SK-N-SH treated with all-trans-retinoic acid at 6 μM for 48 hours (cell line): Measurements from ENCODE around the gene ARL4C.

Experiments used
- ATAC-seq: fragments of 200-7000 bp; cut with Tn5 transposase; 3 replicates; pipeline ENCODE4 v1.9.1; 2020; ENCODE audit warnings: mild to moderate bottlenecking, moderate library complexity
- ARNTL ChIP-seq: fragments of 450-650 bp; formaldehyde crosslinking; IDR thresholded peaks from 2 replicates; pipeline ENCODE4 v1.5.0; 2020; ENCODE audit warnings: low read depth, mild to moderate bottlenecking, moderate library complexity, borderline replicate concordance
- BACH2 ChIP-seq: fragments of 250-450 bp; sonication (Bioruptor Pico); IDR thresholded peaks from 2 replicates; pipeline ENCODE4 v1.9.0; 2021; ENCODE audit warnings: mild to moderate bottlenecking, borderline replicate concordance
- CSDC2 ChIP-seq: fragments of 250-450 bp; sonication (Bioruptor Pico); IDR thresholded peaks from 2 replicates; pipeline ENCODE4 v1.5.0; 2020; ENCODE audit warnings: mild to moderate bottlenecking, moderate library complexity
- CSRNP3 ChIP-seq: fragments of 250-450 bp; sonication (Bioruptor Pico); IDR thresholded peaks from 2 replicates; pipeline ENCODE4 v1.5.1; 2021; ENCODE audit warnings: mild to moderate bottlenecking, moderate library complexity
- ESRRG ChIP-seq: fragments of 250-450 bp; sonication (Bioruptor Pico); IDR thresholded peaks from 2 replicates; pipeline ENCODE4 v1.6.1; 2021; ENCODE audit warnings: mild to moderate bottlenecking
- GLIS3 ChIP-seq: fragments of 250-450 bp; sonication (Bioruptor Pico); IDR thresholded peaks from 2 replicates; pipeline ENCODE4 v1.5.0; 2020; ENCODE audit warnings: mild to moderate bottlenecking, moderate library complexity
- ISL1 ChIP-seq: fragments of 250-450 bp; sonication (Bioruptor Pico); IDR thresholded peaks from 2 replicates; pipeline ENCODE4 v2.1.2; 2022; ENCODE audit warnings: mild to moderate bottlenecking, moderate library complexity
- OSR1 ChIP-seq: fragments of 250-450 bp; sonication (Bioruptor Pico); IDR thresholded peaks from 2 replicates; pipeline ENCODE4 v1.8.0; 2022; ENCODE audit warnings: moderate library complexity, mild to moderate bottlenecking, inconsistent platforms
- POU6F1 ChIP-seq: fragments of 250-450 bp; sonication (Bioruptor Pico); IDR thresholded peaks from 2 replicates; pipeline ENCODE4 v1.8.0; 2021; ENCODE audit warnings: low read depth, mild to moderate bottlenecking, moderate library complexity, borderline replicate concordance
- PPARA ChIP-seq: fragments of 250-450 bp; sonication (Bioruptor Pico); IDR thresholded peaks from 2 replicates; pipeline ENCODE4 v1.5.0; 2020; ENCODE audit warnings: mild to moderate bottlenecking, borderline replicate concordance
- RARB ChIP-seq: fragments of 250-450 bp; sonication (Bioruptor Pico); IDR thresholded peaks from 2 replicates; pipeline ENCODE4 v1.8.0; 2021; ENCODE audit warnings: mild to moderate bottlenecking, moderate library complexity
- SNAI2 ChIP-seq: fragments of 250-450 bp; sonication (Bioruptor Pico); IDR thresholded peaks from 2 replicates; pipeline ENCODE4 v1.5.0; 2020; ENCODE audit warnings: mild to moderate bottlenecking, moderate library complexity
- TCF4 ChIP-seq: fragments of 250-450 bp; sonication (Bioruptor Pico); IDR thresholded peaks from 2 replicates; pipeline ENCODE4 v1.8.0; 2021; ENCODE audit warnings: mild to moderate bottlenecking, moderate library complexity, borderline replicate concordance
- TOX ChIP-seq: fragments of 250-450 bp; sonication (Bioruptor Pico); IDR thresholded peaks from 2 replicates; pipeline ENCODE4 v1.8.0; 2021; ENCODE audit warnings: mild to moderate bottlenecking, moderate library complexity, borderline replicate concordance
- TSHZ2 ChIP-seq: fragments of 250-450 bp; sonication (Bioruptor Pico); IDR thresholded peaks from 2 replicates; pipeline ENCODE4 v1.5.0; 2020; ENCODE audit warnings: mild to moderate bottlenecking, moderate library complexity
- ZC3H10 ChIP-seq: fragments of 250-450 bp; sonication (Bioruptor Pico); IDR thresholded peaks from 2 replicates; pipeline ENCODE4 v1.5.1; 2021; ENCODE audit warnings: mild to moderate bottlenecking, moderate library complexity
- ZFP3 ChIP-seq: fragments of 250-450 bp; sonication (Bioruptor Pico); IDR thresholded peaks from 2 replicates; pipeline ENCODE4 v1.5.0; 2020; ENCODE audit warnings: mild to moderate bottlenecking, moderate library complexity
- ZFP30 ChIP-seq: fragments of 450-650 bp; formaldehyde crosslinking; IDR thresholded peaks from 2 replicates; pipeline ENCODE4 v1.5.0; 2022; ENCODE audit warnings: mild to moderate bottlenecking, moderate library complexity
- ZNF565 ChIP-seq: fragments of 450-650 bp; formaldehyde crosslinking; conservative IDR thresholded peaks from 2 replicates; pipeline ENCODE4 v1.5.0; 2020; ENCODE audit warnings: low read depth, mild to moderate bottlenecking, moderate library complexity
- ZNF70 ChIP-seq: fragments of 450-650 bp; formaldehyde crosslinking; IDR thresholded peaks from 2 replicates; pipeline ENCODE4 v1.5.0; 2020; ENCODE audit warnings: mild to moderate bottlenecking, moderate library complexity
- ZNF8 ChIP-seq: fragments of 450-650 bp; formaldehyde crosslinking; IDR thresholded peaks from 2 replicates; pipeline ENCODE4 v1.5.0; 2020; ENCODE audit warnings: mild to moderate bottlenecking, moderate library complexity
- TF ChIP-seq, protein P1 (sequence below): fragments of 250-450 bp; sonication (Bioruptor Pico); IDR thresholded peaks from 2 replicates; pipeline ENCODE4 v1.5.1; 2020; ENCODE audit warnings: low read depth, mild to moderate bottlenecking, moderate library complexity

The ARL4C gene

GRCh38 chr2:234493796-234494195 lies 3.1 kb downstream of the ARL4C start:
- TF ChIP-seq ZNF565 (CRISPR knock-in tag) (no peak), ZNF70 (CRISPR knock-in tag) (no peak), CSDC2 (CRISPR knock-in tag) (no peak), TOX (CRISPR knock-in tag) (no peak), TCF4 (CRISPR knock-in tag) (no peak), POU6F1 (CRISPR knock-in tag) (no peak), ZC3H10 (CRISPR knock-in tag) (no peak), ZFP30 (CRISPR knock-in tag) (no peak), ZNF8 (CRISPR knock-in tag) (no peak), ESRRG (CRISPR knock-in tag) (no peak), ISL1 (CRISPR knock-in tag) (no peak)
- TF ChIP-seq, protein P1, sequence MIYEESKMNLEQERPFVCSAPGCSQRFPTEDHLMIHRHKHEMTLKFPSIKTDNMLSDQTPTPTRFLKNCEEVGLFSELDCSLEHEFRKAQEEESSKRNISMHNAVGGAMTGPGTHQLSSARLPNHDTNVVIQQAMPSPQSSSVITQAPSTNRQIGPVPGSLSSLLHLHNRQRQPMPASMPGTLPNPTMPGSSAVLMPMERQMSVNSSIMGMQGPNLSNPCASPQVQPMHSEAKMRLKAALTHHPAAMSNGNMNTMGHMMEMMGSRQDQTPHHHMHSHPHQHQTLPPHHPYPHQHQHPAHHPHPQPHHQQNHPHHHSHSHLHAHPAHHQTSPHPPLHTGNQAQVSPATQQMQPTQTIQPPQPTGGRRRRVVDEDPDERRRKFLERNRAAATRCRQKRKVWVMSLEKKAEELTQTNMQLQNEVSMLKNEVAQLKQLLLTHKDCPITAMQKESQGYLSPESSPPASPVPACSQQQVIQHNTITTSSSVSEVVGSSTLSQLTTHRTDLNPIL (CRISPR knock-in tag): no peak
- TF ChIP-seq, all 23 proteins: peak for 0
- ATAC-seq: no peak

- TF ChIP-seq ZC3H10 (CRISPR knock-in tag) (no peak), RARB (CRISPR knock-in tag) (no peak), ESRRG (CRISPR knock-in tag) (no peak), CSRNP3 (CRISPR knock-in tag) (no peak), POU6F1 (CRISPR knock-in tag) (no peak), GLIS3 (CRISPR knock-in tag) (no peak), ZFP30 (CRISPR knock-in tag) (no peak), ZFP3 (no peak)
- no peak for ATAC-seq
Observed at GRCh38 chr2:234492717-234493485, 4.0 kb downstream of the ARL4C start.

DNA sequence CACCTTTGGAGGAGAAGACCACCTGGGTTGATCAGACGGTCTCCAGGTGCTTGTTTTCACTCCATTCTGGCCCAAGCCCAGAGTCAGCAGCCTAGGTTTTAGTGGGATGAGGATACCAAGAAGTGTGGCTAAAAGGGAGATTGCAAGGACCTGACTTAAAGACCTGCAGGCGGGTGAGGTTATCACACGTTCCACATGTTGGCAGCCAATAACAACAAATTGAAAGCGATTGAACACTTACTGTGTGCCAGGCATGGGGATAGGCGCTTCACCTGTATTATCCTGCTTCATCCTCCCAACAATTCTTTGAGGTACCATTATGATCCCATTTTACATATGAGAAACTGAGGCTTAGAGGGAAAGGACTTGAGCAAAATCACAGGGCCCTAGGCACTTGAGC lies 5.0 kb downstream of the ARL4C start:
- no peak for ATAC-seq
- TF ChIP-seq SNAI2 (CRISPR knock-in tag) (no peak), OSR1 (CRISPR knock-in tag) (no peak), CSRNP3 (CRISPR knock-in tag) (no peak), ESRRG (CRISPR knock-in tag) (no peak), ZC3H10 (CRISPR knock-in tag) (no peak), RARB (CRISPR knock-in tag) (no peak), BACH2 (no peak), ISL1 (CRISPR knock-in tag) (no peak), TCF4 (CRISPR knock-in tag) (no peak), ZFP3 (no peak), ARNTL (CRISPR knock-in tag) (no peak), GLIS3 (CRISPR knock-in tag) (no peak), POU6F1 (CRISPR knock-in tag) (no peak), CSDC2 (CRISPR knock-in tag) (no peak), TSHZ2 (no peak), ZFP30 (CRISPR knock-in tag) (no peak), PPARA (CRISPR knock-in tag) (no peak), ZNF8 (CRISPR knock-in tag) (no peak), TOX (CRISPR knock-in tag) (no peak)
- TF ChIP-seq, protein P1 (CRISPR knock-in tag): no peak
